Measurements from ENCODE around the gene CCDC117.

The CCDC117 gene

DNA sequence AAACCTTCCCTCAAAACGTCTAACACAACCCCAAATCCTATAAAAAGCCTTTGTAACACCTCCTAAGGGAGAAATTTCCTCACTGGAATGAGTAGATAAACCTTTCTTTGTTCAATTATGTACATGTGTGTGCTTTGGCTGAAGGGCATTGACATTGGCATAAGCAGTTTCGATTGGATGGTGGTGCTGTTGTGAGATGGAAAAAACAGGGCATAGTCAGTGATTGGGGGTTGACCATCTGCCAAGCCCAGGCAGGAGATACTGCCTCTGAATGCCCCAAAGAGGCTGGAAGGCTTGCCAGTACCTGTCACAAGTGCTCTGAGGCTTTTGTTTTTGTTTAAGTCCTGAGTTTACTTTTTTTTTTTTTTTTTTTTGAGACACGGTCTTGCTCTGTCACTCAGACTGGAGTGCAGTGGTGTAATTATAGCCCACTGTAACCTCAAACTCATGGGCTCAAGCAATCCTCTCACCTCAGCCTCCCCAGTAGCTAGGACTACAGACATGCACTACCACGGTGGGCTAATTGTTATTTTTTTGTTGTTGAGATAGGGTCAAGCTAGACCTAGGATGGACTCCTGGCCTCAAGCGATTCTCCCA is 1.2 kb upstream of the CCDC117 start:
- no peak for DNase-seq

DNA sequence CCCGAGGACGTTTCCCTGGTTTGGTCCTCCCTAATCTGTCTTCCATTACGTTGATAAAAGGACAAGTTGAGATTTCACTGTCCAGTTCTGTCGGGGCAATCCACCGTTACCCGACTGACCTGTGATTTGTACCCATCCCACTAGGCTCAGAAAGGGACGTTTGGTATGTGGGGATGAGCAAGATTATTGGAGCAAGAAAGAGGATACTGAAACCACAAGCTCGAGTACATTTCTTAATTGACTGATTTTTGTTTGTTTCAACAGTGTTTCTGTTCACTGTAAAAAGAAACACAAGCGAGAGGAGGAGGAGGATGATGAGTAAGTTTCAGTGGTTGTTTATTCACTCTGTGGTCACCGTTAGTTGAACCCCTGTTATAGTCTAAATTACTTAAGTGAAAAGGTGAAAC is 969 bp downstream of the CCDC117 start:
- no peak for DNase-seq

DNA sequence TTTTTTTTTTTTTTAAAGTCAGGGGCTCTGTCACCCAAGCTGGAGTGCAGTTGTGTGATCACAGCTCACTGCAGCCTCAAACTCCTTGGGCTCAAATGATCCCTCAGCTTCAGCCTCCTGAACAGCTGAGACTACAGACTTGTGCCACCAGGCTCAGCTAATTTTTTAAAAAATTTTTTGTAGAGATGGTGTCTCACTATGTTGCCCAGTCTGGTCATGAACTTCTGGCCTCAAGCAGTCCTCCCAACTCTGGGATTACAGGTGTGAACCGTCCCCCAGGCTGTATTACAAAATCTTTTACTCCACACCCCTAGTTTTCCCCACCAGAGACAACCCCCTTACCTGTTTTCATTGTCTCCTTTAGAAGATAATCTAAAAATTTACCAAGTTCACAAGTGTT is 1.9 kb downstream of the CCDC117 start:
- no peak for DNase-seq

DNA sequence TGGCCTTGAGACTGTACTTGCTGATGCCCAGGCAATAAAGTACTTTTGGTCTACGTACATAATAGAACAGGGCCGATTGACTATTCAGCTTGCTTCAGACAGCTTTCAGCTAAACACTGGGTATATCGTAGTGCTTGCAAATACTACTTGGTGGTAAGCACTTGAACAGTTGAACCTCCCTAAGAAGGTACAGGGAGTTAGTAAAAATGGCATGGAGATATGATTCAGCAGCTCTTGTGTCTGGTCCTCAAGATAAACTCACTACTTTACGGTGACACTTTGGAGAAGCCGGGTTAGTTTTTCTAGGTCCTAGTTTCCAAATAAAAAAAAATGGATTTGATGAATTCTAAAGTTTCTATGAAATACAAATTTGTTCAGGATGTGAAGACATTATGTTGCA is 7.3 kb downstream of the CCDC117 start:
- DNase-seq, result no peak

DNA sequence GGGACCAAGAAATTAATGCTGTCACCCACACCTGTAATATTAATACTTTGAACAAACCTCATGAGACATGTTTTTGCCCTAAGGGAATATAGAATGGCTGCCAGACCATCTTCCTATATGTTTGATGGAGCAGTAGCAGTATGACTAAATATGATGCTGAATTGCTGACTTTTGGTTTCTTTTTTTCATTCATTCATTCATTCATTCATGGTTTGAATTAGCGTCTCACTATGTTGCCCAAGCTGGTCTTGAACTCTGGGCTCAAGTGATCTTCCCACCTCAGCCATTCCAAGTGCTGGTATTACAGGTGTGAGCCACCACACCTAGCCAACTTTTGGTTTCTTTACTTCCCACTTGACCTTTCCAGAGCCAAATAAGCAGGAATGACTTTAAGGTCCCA is 7.8 kb downstream of the CCDC117 start:
- DNase-seq, result no peak

DNA sequence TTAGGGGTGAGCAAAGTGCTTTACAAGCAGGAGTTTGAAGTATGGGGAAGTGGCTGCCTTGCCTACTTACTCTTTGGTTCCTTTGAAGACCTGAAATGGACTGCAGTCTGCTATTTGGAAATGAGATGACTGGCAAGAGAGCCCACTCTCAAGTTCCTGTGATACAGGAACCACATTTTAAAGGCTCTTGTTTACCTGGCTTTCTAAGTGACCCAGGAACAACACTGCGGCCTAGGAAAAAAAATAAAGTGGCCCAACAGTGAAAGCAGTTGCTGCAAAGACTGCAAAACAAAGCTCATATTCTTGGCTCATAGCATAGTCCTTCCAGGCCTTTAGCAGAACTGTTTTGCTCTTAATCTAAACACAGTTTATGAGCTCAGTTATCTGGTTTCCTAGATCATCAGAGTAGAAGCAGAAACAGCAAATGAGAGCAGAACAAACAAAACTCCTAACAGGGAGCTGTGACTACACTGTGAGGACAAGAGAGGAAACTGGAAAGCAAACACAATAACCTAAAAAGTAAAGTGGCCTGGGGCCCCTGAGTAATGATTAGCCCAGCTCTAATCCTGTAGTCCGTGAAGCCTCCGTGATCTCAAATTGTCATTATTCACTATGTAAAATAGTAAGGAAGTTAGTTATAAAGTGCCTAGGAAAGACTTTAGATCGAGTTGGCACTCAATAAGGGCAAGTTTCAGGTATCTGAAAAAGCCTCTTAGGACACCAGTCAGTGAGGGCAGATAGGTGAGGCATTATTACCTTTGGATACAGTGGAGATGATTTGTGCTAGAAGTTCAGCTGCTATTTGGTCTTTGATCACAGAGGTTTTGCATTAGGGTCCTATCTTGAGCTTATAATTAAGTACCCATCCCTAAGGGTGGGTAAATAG is 11.5 kb downstream of the CCDC117 start:
- DNase-seq, result no peak

DNA sequence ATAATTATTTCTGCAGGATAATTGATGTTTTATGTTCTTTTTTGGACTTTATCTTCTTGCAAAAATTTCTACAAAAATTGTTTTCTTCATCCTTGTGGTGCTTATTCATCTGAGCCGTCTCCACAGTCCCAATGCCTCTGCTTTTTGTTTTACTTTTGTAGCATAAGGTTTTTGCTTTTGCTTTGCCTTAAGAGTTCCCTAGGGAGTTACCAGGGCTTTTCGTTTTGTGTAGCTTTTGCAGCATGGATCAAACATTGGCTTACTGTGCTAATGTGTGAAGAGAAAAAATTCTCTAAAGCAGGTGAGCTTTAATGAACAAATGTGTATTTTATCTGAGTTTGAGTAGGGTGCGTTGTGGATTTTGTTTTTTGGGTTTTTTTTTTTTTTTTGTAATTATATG is 16.1 kb downstream of the CCDC117 start:
- DNase-seq, result no peak

DNA sequence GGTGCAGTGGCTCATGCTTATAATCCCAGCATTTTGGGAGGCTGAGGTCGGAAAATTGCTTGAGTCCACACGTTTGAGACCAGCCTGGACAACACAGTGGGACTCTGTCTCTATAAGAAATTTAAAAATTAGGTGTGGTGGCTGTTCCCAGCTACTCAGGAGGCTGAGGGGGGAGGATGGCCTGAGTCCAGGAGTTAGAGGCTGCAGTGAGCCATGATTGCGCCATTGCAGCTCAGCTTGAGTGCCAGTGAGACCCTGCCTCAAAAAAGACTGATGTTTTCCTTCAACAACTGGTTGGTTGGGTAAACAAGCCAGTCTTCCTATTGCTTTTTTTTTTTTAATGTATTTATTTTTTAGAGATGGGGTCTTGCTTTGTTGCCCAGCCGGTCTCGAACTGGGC is 18.6 kb downstream of the CCDC117 start:
- no peak for DNase-seq

DNA sequence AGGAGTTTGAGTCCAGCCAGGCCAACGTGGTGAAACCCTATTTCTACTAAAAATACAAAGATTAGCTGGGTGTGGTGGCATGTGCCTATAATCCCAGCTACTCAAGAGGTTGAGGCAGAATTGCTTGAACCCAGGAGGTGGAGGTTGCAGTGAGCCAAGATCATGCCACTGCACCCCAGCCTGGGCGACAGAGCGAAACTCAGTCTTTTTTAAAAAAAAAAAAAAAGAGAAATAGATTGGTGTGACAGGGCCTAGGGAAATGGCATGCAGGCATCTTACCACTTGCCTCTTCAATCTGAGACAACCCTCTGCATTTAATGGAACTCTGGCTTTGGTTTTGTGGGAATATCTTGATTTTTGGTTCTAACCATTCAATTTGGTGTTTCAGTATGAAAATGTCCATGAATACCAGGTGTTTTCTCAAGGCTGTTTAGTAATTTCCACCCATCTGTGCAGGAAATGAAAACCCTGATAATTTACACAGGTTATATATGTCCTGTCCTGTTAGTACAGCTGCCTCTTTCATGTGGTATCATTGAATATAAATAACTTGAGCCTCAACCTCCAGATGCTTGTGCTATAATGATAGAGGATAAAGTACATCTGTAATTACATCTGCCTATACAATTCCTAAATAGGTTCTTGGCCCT is 19.5 kb downstream of the CCDC117 start:
- DNase-seq, result no peak

DNA sequence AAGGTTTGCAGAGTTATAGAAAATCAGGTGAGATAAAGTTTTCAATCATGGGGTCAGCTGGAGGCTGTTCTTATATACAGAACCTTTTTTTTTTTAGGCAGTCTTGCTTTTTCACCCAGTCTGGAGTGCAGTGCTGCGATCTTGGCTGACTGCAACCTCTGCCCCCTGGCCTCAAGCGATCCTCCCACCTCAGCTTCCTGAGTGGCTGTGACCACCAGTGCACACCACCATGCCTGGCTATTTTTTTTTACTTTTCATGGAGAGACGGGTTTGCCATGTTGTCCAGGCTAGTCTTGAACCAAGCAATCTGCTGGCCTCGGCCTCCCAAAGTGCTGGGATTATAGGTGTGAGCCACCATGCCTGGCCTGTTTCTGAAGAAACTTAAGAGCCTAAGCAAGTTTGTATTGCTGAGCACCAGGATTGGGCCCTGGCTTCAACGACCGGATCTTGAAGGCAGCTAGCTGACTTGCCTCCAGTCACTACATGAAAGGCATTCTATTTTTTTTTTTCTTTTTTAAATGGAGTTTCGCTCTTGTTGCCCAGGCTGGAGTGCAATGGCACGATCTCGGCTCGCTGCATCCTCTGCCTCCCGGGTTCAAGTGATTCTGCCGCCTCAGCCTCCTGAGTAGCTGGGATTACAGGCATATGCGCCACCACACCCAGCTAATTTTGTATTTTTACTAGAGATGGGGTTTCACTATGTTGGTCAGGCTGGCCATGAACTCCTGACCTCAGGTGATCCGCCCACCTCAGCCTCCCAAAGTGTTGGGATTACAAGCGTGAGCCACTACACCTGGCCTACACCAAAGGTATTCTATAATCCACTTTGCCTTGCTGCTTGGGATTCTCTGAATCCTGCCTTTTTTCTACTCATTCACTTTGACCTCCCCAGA is 20.2 kb downstream of the CCDC117 start:
- DNase-seq, result peak; percentile 17

DNA sequence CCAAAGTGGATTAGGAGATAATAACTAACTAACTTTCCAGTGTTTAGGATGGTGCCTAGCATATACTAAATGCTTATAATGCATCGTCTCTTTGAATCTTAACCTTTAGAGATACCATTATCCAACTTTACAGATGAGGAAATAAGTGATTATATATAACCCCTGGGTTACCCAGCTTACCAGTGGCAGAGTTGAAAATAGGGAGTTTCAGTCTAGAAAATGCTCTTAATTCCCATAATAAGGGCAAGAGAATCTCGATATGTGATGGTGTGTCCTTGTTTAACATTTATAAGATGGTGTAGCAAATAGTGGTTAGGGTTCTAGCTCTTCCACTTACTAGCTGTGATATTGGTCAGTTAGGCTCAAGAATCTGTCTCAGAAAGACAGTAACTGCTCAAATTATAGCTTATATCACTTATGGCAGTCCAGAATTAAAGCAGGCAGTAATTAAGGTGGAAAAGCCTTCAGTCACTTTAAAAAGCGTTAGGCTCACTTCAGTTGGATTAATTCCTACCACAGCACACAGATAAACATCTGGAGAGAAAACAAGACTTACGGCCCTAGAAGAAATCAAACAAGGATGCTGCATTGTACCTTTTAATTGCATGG is 21.6 kb downstream of the CCDC117 start:
- no peak for DNase-seq

DNA sequence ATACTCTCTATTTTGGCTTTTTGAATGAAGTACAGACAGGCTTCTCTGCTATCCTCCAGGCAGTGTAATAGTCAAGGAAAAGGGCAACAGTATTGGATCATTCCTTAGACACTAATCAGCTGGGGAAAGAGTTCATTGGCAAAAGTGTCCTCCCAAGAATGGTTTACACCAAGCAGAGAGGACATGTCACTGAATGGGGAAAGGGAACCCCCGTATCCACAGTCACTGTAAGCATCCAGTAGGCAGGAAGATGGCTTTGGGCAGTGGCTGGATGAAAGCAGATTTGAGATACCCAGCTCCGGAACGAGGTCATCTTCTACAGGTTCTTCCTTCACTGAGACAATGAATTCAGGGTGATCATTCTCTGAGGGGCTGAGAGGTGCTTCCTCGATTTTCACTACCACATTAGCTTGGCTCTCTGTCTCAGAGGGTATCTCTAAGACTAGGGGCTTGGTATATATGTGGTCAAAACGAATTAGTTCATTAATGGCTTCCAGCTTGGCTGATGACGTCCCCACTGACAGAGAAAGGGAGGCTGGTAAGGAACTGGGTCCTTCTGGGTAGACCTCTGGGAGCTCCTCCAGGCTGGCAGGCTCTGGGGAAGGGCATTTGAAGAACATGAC is 22.7 kb downstream of the CCDC117 start:
- no peak for DNase-seq

DNA sequence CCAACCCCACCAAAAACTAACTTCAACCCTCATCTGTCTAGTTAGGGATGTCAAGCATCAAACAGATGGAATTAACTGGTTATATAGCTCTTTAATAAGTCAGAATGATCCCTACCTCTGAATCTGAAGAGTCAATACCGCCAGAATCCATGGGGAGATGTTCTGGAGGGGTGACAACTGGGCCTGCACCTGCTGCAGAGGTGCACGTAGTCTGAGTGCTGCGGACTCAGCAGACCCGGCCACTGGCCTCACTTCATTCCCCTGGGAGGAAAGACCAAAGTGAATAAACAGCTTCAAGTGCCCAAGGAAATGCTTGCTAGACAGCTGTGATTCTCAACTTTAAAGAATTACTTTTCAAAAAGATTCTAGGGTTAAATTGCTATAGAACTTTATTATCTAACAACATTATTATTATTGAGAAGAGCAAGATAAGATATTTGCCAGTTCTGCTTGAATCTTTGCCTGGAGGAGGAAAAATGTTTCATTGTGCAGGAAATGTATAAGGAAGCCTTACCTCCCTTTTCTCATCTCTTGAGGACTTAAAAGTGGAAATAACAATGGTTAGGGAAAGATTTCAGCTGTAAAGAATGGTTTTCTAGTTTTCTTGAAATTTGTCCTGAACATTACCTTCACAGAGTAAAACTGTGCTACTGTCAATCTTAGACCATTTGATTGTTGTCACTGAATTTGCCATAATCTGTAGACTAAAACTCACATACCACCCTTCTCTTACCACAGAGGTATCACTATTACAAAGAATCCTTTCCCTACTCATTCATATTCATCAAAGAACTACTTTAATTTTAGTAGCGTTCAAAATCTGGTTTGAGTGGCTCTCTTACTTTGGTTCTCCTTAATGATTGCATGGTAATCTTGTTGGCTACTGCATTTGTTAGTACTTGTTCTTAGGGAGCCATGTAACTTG is 23.7 kb downstream of the CCDC117 start:
- DNase-seq, result no peak

DNA sequence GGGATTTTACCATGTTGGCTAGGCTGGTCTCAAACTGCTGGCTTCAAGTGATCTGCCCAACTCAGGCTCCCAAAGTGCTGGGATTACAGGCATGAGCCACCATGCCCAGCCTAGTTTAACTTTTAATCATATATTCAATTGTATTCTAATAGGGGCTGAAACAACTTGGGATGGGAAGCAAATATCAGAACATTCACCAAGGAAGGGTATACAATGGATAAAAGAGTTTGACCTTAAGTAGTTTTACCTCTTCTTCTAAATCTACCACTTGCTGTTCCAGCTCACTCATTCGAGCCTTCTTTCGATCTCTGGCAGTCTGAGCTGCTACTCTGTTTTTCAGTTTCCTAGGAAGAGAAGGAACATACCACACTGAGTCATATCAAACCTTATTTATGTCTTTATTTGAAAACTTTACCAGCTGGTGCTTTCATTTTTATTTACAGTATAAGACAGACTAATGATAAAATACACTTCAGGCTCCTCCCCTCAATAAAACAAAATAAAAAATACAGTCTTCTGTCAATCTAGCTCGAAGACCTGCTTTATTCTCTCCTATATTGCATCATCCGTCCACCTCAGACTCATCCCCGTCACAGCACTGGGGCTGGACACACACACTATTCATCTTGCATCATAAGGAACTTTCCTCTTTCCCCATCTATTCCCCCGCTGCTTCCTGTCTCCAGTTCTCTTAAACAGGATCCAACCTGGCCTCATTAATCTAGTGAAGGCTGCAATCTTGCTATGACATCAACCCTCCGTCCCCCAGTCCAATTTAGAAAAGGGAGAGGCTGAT is 26.5 kb downstream of the CCDC117 start:
- peak; percentile 38 for DNase-seq

DNA sequence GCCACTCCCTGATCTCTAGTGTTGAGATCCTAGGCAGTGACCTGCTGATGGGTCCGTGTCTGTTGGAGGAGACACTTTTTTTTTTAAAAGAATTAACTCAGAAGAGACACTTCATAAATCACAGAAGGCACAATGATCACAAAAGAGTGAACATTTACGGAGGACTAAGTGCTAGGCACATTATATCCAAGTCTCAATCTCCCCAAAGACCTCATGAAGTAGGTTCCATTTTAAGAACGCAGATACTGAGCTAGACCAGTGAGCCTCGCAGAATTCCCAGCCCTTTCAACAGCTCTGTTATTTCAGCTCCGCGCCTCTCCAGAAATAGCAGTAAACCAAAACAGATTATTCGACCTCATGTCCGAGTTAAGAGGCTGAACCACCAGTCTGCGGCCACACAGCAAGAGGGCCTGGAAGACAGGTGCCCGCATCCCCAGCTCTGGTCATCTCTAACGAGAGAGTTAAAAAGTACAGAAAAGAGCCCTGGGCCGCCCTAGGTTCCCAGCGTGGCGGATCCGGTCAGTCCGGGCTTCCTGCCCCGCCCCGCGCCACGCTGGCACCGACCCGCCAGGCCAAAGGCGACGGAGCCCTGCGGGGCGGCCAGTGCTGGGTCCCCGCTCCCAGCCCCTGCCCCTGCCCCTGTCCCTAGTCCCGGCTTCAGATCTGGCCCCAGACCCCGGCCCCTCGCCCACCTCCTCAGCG is 27.3 kb downstream of the CCDC117 start:
- DNase-seq, result peak; percentile 45

DNA sequence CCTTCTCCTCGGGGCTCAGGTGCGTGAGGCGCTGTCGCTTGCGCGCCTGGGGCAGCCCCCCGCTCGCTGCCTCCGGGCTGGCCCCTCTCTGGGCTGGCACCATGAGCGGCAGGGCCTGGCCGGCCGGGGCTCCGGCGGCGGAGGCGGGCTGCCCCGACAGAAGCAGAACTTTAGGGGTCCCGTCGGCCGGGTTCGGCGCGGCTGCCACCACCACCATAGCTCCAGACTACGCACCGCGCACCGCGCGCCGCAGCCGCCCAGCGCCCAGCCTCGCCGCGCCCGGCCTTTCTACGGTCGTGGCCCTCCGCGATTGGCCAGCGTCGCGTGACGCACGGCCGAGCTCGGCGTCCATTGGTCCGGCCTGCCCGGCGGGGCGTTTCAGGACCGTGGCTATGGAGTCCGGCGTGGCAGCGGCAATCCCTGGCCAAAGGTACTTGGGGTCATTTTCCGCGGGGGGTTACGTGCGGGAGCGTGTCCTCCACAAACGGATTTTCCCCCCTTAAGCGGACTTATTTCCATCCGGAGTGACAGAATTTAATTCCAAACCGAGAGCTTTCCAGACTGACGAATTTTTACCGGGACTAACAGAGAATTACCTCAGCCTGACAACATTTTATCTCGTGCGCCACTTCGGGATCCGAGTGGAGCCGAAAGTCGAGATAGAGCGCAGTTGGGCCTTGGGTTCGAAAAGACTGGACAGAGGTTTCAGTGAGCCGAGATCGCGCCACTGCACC is 28.0 kb downstream of the CCDC117 start, which contains the start of gene XBP1:
Gene XBP1 (minus strand): TSS at position 262 of the 734 bp plus-strand sequence.
- peak; percentile 89 for DNase-seq

DNA sequence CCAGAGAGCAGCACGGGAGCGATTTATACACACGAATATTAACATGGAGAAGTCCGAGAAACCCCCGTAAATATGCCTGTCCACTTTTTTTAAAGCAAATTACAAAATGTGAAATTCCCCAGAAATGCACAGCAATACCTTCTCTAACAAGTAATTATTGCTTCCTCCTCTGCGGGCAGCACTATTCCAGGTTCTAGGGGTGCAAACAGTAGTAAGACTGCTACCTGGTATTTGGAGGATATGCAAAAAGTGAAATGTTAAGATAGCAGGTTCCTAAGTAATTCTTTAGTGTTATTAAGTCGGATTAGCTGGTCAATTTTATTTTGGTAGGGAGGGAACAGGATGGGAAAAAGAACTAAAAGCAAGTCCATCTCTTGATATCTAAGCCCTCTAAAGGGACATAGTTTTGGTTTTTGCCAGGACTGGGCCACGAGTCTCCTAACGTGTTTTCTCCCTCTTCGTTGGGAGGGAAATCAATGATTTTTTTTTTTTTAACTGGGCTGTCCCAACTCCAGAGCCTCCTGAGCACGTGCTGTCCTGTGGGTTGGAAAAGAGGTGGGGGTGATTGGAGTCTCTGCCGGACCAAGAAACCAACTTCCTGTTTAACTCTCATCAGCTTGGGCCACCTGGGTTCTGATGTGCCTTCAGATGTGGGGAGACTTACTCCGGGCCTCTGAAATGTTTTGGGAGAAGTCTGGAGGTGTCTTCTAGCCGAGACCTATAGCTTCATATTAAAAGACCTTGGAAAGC is 29.5 kb downstream of the CCDC117 start:
- no peak for DNase-seq

Data from CD4-positive, alpha-beta T cell treated with Interleukin-17A for 4 hours (primary cell).